GM03348 (cell line): Measurements from ENCODE around the gene SIVA1.

ENCODE experiments used
- DNase-seq: peaks from one replicate; pipeline ENCODE4 v3.0.0; 2012; ENCODE audit warnings: low spot score

Gene SIVA1

DNA sequence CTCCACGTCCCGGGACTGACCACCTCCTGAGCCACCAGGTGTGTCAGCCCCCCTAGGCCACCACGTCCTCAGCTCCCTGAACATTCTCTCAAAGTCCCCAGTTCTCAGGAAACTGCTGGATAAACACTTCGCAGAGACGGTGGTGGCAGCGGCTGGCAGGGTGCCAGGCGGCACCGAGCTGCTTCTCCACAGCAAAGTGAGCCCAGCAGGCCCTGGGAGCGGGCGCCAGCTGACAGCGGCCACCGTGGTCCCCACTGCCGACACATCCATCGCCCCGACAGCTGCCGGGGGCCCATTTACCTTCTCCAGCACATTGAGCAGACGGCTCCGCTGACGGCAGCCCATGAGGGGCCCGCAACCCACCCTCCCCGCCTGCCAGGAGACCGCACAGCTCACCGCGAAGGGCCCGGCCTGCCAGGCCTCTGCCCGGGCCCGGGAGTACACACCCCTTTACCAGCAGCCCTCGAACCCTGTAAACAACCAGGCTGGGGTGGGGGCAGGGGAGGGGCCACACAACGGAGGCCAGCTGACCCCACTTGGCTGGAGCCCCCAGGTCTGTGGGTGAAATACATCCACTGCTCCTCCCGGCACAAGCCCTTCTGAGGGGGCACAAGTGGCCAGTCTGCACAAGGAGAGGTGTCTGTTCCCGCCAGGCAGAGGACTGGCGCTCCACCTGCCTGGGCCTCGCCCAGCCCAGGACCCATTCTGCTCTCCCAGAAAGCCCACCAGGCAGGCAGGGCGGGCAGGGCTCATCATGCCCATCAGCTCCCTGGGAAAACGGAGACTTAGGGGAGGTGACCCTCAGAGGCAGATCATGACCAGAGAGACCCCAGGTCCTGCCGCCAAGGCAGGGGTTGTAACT, 32.1 kb downstream of the SIVA1 start:
- DNase-seq: no peak

DNA sequence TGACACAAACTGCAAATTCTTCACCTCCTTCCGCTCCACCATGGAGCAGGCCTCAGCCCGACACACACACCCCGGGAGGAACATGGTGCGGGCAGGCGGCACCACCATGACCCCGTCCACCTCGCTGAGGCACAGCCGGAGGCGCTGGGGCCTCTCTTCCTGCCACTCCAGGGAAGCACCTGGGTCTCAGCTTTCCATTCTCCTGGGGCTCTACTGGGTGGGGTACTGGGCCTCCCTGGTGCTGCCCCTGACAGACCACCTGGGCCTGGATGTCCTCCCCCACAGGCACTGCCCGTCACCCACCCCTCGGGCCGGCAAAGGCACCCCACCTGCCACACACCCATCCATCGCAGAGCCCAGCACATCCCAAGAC, 32.7 kb downstream of the SIVA1 start:
- DNase-seq: no peak

DNA sequence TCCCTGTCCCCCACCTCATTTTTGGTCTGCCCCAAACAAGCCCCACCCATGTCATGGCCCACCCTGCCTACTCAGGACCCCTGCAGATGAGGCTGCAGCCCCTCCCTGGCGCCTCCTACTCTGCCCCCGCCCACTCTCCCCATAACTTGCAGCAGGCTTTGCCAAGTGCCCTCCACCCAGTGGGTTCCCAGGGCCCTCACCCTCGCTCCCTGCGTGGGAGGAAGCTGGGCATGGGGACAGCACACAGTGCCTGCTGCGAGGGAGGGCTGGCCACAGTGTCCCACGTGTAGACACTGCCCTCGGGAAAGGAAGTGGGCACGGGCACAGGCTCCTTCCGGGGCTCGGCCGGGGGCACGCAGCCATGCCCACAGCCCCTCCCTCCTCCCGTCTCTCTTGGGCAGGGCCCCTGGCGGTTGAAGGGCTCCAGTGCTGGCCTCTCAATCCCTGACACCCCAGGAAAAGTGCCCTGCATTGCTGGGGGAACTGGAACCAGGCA, 33.2 kb downstream of the SIVA1 start:
- no peak for DNase-seq

DNA sequence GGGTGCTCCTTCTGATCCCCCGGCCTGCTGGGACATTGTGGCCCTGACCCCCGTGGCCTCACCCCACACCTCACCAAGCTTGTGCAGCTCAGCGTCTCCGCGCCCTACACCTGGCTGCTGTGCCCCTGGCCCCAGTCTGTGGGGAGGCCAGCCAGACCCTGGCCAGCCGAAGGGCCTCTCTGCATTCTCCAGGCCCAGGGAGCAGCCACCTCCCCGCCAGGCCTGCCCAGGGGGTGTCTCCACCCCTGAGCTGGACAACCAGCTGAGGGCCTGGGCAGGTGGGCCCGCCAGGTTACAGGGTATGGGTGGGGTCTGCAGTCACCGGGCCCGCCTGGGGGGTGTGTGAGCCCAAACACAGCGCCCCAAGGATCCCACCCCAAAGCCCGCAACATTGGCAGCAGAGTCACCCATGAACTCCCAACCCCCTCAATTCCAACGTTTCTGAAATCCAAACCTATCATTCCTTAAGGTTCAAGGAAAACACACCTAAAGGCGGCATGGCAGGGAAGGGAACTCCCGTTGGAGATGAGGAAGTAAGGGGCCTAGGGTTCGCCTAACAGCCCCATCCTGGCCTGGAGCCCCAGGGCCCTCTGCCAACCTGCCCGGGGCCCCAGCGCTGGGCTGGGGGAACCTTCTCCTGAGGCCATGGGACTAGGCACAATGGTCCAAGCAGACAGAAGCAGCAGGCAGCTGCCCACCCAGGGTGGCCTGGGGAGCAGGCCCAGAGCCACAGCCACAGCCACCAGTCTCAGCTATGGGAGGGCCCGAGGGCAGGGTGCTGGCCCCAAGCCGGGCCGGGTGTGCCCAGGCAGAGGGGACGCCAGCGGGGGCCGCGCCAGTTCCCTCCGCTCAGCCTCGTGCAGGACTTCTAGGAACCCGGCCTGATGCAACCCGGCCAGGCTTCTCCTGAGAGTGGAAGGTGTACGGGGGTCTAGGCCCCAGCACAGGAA, 34.1 kb downstream of the SIVA1 start:
- DNase-seq: no peak

DNA sequence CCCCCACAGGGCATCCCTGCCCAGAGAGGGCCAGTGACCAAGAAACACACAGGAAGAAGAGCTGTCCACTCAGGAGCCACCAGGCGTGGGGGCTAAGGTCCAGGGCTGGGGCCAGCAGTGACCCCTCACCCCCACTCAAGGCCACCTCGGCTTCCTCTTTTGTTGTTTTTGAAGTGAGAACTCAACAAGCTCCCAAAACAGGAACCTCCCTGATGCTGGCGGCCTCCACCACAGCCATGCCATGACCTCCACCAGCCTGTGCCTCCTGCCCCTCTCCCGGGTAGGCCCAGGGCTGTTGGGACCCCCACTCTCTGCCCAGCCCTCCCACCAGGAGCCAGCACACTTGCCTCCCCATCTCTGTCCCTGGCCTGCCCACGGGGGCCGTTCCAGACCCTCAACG, 34.8 kb downstream of the SIVA1 start:
- DNase-seq: no peak

DNA sequence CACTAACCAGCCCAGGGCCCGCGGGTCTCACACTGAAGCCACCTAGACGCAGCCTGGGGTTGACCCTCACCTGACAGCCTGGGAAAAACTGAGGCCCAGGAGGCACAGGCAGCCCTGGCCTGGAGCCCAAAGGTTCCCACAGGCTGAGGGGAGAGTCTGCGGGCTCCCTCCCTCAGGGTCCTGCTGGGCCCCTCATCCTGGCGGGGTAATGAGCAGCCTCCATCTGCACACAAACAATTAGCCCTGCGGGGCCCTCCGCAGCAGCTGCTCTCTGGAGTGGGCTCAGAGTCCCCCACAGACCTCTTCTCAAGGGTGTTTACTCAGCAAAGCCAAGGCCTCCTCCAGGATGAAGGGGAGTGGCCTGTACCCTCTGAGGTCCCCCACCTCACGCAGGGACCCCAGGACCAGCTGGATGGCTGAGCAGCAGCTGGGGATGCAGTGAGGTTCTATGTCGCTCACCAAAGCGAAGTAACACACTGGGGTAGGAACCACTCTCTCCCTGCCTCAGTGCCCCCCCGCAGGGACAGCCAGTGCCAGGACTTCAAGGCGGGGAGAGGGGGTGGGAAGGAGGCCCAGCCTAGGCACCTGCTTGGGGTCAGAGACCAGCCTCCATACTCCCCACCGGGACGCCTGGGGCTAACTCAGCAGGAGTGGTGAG, 35.3 kb downstream of the SIVA1 start:
- no peak for DNase-seq

DNA sequence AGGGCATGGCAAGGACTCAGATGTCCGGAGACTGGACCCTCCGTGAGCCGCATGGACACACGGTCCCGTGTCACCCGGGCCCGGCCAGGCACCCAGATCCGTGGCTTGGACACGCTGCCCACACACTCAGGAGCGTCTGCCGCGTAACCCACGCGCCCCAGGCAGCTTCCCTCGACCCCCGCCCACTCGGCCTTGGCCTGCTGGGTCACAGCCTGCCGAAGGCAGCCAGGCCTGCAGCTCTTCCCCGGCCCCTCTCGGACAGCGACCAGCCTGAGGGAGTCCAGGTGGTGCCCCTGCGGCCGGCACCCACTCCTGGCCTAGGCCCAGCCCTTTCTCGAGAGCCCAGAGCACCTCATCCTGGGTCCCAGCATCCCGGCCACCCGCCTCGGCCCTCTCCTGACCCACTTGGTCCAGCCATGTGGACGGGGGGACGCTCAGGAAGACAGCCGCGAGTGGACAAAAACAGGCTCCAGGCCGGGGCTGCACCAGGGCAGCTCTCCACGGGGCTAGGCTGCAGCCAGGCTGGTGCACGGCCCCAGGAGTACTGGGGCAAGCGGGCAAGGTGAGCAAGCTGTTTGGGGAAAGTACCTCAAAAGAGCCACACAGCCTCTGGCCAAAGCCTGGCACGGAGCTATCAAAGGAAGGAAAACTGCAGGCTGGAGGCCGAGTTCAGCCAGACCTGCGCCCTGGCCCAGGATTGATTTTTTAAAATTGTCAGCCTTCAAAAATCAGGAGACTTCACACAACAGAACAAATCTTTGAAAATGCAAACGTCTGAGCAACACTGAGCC, 36.1 kb downstream of the SIVA1 start:
- no peak for DNase-seq

DNA sequence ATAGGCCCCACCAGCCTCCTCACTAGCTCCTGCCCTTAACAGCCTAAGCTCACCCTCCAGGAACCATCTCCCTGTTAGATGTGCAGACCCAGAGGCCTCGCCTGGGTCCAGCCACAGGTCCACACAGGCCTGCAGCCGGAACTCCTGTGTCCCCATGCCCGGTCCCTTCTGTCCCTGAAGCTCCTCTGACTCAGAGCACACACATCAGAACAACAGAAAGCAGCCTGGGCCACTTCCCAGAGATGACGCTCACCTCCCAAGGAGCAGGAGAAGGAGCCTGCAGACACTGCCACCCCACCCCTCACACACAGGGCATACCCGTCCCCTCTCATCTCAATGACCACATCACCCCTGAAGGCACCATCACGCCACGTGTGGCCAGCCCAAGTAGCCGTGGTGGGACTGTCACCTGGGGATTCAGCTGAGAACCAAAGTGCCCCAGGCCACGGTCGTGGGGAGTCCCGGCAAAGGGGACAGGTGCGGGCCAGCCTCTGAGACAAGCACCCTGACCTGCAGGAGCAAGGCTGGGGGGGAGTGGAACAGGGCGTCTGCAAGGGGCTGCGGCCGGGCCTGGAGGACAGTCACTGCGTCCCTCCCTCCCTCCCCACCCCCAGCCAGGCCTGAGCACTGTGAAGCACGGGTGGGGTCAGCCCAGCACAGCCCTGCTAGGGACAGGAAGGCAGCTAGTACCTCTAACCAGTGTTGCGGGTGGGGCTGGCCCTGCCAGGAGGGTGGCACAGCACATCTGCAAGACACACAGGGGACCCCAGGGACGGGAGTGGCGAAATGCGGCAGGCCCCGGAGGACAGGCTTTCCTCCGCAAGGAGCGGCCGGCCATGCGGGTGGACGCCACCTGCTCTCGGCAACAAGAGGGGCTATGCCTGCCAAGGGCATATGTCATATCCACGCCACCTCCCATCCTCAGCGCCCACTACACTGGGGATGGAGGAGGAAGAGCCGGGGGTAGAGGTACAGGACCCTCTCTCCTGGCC, 37.1 kb downstream of the SIVA1 start:
- DNase-seq: no peak

DNA sequence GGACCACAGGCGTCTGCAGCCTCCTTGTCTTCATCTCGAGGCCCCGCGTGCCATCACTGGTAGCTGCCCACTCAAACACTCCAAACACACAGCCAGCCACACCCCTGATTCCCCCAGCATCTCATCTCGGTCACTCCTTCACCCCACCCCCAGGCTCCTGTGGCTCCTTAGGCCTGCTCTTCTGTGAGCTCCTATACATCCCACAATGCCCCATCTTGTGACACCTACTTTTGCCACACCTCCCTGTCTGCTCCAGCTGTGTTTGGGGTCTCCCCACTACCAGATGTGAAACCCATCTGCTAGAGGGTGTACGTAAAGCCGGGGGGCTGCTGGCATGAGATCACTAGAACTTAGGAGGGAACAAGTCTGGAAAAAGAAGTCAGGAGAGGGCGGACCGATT, 38.5 kb downstream of the SIVA1 start:
- no peak for DNase-seq

DNA sequence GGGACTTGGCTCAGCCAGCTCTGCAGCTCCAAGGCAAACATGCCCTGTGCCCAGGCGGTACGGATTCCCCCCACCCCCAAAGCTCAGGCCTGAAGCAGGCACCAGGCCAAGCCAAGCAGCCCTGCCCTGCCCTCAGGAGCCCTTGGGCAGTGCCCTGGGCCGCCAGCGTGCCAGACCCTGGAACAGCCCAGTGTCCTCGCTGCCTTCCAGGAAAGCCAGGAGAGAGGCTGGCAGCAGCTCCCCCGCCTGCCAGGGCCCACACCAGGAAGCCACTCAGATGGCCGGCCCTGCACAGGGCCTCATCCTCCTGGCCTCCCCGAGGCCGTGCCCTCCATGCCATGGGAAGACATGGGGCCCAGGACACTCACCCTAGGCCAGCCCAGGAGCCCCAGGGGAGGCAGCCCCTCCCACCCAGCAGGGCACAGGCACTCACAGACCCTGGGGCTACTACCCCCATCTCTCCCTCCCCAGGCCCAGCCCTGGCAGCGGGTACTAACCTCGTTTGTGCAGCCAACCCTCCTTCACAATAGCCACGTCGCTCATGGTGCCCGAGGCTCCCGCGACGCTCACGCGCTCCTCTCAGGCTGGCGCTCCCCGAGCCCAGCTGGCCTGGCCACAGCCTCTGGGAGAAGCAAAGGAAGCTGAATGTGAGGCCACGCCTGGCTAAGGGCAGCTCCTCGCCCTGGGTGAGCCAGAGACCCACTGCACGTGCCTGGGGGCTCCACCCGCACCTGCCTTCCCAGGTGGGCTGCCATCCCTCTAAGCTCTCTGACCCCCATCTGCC, 39.3 kb downstream of the SIVA1 start:
- no peak for DNase-seq

DNA sequence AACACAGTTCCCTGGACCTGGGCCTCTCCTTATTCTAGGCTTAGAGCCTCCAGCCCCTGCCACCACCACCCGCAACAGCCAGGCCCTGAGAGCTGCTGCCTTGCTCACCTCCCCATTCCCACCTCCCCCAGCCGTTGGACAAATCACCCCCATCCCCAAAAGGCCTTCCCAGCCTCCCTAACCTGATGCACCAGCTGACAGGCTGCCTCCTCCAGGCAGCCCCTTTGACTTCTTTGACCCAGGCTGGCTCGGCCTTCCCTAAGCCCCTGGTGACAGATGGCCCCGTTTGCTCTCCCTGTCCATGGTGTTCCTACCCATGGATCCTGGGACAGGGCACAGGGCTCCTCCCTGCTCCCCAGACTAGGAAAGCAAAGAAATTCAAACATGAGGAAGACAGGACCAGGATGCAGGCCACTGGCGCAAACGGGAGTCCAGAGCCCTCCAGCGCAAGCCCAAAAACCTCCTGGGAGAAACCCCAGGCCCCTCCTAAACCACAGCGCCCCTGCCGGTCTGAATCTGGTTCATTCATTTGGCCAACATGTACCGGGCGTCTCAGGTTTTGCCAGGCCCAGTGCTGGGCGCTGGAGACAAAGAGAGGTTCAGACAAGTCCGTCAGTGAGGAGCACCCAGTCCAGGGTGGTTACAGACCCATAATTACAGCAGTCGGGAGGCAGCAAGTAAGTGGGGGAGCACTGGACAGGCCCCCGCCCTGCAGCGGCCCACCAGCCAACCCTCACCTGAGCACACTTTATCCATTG, 40.2 kb downstream of the SIVA1 start:
- DNase-seq: no peak

DNA sequence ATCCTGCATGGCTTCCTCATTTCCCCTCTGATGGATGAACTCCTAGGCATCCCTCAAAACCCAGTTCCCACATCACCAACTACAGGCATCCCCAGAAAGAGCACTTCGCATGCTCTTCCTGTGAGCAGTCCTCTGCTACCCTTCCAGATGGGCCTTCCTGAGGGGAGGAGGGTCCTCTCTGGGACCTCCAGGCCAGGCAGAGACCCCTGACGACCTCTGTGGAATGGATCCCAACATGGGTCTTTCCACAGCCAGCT, 40.7 kb downstream of the SIVA1 start:
- no peak for DNase-seq

DNA sequence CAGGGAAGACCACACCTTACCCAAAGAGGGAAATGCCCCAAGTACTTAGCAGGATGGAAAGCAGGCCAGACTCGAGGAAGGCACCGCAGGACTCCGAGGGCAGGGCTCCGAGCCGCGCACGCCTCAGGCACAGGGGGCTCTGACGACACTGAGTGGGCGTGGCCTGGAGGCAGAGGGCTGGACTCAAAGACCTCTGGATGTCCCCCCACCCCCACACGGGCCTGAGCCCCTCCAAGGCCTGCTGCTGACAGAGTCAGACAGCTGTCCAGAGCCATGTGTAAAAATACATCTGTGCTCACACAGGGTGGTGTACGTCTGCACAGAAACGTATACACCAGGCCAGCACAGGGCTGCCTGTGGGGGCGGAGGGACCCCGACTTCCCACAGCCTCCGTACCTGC, 41.2 kb downstream of the SIVA1 start:
- DNase-seq: peak; percentile 88

DNA sequence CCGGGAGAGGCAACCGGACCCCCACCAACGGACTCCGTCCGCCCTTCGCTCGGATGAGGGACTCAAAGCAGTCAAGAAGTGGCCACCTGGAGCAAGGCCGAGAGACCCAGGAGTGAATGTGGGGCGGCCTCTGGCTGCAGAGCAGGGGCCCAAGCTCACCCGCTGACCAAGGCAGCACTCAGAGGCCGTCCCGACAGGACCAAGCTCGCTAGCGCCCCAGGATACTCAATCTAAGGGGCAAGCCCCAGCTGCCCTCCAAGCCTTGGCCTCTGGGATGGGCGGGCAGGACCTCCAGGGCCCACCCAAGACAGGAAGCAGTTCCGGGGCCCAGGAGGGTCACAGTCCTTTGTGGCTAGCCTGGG, 41.7 kb downstream of the SIVA1 start:
- DNase-seq: peak; percentile 65

DNA sequence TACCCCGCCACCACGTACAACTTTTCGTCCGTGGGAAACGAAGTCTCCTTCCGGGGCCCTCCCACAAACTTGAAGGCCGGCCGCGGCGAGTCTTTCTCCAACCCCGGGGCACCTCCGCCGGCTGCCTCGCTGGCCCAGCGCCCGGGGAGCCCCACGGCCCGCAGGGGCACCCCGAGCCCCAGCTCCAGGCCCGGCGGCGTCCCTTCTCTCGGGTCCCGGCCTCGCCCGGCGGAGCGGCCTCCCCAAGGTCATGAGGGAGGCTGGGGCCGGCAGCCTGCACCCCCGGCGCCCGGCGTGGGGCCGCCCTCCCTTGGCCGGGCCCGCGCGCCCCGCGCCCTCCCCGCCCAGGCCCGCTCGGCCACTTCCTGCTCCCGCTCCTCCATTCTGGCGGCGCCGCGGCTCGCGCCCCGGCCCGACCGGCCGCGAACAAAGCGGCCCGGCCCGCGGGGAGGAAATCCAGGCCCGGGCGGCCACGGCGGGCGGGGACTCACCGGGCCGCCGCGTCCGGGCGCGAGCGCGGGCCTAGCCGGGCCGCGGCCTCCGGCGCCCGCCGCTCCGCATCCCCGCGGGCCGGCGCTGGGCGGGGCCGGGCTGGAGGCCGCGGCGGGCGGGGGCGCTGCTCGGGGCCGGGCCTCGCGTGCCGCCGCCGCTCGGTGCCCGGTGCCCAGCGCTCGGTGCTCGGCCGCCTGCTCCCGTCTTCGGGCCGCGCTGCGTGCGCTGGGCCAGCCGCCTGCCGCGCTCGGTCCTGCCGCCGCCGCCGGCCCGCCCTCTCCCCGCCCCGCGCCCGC, 42.2 kb downstream of the SIVA1 start, which contains the start of gene AKT1:
Gene AKT1 (minus strand): TSS at position 756 of the 788 bp plus-strand sequence. CDS start 3,105 bp downstream, outside the sequence.
- peak; percentile 75 for DNase-seq

DNA sequence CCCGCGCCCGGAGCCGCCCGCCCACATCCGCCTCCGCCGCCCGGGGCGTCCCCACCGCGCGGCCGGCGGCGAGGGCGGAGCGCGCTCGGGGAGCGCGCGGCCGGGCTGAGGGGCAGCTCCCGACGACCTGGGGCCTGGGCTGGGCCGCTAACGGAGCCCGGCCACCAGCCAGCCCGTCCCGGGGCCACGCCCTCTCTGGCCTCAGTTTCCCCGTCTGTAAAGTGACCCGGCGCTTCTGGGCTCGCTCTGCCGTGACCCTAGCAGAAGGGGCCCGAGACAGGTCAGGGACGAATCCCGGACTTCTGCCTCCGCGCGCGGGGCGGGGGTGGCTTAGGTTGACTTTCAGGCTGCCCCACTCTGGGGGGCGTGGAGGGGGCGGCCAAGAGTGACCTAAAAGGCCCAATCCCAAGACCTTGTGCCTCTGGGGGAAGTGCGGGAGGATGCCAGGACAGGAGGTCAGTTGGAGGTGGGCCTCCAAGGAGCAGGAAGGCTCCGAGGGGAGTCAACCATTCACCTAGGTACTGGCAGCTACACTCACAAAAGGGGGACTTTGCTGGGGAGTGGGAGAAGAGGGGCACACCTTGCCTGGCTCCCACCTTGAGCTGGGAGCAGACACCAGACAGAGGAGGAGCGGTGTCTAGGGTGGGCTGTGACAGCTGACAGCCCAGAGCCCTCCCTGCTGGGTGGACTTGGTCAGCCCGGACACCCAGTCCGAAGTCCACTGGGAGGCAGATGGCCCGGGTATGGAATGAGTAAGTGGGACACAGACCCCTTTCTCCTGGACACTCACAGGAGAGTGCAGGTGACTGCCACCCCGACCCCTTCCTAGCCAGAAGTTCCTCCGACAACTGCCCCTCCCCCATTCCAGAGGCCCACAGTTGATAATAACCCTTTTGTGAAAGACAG, 43.1 kb downstream of the SIVA1 start:
- DNase-seq: peak; percentile 95

DNA sequence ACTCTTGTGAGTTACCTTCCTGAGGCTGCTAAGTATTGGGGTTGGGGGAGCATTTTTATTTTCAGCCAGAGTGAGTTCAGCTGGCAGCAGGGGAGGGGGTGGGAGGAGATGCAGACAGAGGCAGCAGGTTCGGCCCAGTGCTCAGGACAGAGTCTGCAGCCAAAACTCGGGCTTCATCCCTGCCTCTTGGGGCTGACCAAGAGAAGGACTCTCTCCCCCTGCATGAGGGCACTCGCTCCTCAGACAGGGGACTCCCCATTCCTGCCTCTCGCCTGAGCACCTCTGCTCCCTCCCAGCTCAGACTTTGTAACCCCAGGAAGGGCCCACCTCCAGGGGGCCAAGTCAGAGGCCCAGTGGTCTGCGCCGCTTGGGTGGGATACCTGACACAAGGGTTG, 43.7 kb downstream of the SIVA1 start:
- DNase-seq: no peak
